Raji (cell line): Measurements from ENCODE around the gene MUC13.

Experiments used
- POLR2A ChIP-seq: IDR thresholded peaks from 2 replicates; pipeline ENCODE4 v1.6.1; 2011; ENCODE audit warnings: low read depth, low read length, control low read depth; ENCODE audit not compliant: insufficient read depth

Gene MUC13

GRCh38 chr3:124887932-124888298 lies 46.6 kb downstream of the MUC13 start:
- no peak for TF ChIP-seq POLR2A

DNA sequence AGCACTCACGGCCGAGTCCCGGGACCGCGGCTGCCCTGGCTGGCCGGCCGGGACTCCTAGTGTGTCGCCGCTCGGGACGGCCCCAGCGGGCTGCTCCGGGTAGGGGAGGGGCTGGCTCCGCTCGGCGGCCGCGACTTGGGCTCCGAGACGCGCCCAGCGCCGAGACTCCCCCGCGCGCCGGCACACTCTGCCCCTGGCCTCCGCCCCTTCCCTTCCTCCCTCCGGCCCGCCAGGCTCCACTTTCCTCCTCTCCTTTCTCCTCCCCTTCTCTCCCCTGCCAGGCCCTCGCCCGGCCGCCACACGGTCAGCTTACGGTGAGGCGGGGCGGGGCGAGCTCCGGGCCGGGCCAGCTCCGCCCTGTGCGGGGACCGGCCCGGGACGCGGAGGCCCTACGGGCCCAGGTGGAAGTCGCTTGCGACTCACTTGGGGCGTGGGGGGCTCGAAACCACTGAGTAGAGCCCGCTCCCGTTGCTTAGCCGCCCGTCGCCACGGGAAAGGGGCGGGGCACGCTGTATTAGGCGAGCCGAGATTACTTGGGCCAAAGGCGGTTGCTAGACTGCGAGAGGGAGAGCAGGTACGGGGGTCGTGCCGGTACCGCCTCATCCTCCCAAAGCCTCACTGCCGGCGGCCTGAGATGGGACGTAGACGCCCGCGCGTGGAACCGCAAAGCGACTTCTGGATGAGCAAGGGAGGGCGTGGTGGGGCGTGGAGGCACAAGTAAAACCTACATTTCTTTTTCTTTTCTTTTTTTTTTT lies 47.2 kb downstream of the MUC13 start, which contains the start of gene ITGB5:
Gene ITGB5, minus strand, starts transcription at position 189 of the 755 bp plus-strand sequence. CDS start 365 bp downstream, outside the sequence.
- TF ChIP-seq POLR2A = no peak

DNA sequence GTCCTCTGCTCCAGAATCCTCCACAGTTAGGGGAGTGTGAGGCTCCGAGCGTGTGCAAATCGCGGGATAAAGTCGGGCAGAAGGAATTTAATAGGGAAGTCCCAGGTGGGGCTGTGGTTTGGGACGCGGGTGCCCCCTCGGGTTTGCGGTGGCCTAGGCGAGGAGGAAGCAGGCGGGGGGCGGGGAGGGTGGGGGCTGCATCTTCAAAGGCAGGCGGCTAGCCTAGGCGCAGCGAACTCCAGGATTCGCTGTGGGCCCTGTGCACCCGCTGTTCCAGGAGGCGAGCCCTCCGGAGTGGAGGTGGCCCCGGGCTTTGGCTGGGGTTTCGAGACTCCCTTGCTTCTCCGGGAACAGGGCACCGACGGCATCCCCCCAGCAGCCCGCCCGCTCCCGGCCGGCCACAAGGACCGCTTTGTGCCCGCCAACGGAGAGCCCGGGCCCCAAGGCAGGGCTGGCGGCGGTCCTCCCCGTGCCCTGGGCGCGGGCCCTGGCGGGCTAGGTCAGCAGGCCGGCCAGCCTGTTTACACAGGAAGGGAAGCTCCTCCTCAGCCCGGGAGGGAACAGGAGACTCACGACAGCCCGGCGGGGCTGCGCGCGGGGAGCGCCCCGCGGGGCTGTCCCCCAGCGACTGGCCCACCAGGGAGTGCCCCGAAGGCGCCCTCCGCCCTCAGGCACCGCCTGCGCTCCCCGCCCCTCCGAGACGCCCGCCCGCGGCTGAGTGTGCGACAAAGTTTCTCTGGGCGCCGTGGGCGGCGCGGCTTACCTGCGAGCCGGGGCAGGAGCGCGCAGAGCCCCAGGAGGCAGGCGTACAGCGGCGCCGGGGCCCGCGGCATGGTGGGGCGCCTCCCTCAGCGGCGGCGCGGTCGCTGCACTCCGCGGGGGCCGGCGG lies 48.1 kb downstream of the MUC13 start:
- TF ChIP-seq POLR2A = no peak

DNA sequence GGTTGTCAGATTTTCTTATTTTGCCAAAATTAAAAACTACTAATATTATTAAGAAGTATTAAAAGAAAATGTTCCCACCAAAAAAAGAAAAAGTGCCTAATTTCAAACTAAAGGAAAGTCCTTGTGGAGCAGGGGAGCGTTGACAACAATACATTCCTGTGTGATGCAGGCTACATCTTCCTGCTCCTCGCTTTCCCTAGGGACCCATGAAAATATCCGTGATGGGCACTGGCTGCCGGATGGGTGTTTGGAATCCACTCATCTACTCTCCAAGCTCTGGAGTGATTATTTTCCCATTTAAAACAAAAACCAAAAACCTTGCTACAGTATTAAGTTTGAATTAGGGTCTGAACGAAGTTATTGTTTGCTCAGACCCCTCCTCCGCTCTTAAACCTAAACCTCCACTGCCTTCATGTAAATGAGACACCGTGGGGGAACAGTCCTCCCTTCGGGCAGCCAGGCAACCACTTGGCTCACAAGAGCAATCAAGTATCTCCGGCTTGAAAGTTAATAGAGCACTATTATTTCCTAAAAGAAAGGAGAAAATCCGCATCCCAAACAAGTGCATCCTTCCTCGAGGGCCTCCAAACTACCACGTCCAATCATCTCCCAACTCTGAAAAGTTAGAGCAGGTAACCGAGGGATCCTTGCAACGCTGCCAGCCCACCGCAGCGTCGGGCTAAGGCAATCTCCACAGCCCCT lies 48.9 kb downstream of the MUC13 start:
- no peak for TF ChIP-seq POLR2A

GRCh38 chr3:124884474-124885101 lies 50.0 kb downstream of the MUC13 start:
- TF ChIP-seq POLR2A = no peak

DNA sequence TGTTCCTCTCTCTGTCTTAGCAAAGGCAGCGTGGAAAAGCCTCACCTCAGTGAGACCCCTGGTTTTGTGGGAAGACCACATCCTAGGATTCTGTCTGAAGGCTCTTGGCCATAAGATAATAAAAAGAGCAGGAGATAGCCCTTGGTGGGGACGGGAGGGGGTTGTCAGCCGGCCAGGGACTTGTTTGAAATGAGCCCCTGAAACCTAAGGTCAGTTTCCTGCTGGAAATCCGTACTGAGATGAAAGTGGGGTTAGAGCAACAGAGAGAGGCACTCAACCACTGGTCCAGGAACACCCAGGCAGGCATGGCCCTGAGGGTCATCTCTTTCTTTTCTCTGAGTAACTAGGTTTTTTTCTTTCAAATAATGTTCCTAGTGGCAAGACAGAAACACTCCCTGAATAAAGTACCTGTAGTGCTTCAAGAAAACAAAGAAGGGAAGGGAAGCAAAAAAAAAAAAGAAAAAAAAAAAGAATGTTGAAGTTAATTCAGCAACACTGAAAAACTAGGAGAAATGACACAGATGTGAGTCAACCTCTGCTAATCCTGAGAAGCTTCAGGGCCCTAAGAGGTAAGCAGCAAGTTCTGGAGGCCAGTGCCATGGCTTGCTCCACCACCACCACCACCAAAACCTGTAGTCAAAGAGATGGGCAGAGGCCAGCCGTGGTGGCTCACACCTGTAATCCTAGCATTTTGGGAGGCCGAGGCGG lies 50.6 kb downstream of the MUC13 start:
- no peak for TF ChIP-seq POLR2A

DNA sequence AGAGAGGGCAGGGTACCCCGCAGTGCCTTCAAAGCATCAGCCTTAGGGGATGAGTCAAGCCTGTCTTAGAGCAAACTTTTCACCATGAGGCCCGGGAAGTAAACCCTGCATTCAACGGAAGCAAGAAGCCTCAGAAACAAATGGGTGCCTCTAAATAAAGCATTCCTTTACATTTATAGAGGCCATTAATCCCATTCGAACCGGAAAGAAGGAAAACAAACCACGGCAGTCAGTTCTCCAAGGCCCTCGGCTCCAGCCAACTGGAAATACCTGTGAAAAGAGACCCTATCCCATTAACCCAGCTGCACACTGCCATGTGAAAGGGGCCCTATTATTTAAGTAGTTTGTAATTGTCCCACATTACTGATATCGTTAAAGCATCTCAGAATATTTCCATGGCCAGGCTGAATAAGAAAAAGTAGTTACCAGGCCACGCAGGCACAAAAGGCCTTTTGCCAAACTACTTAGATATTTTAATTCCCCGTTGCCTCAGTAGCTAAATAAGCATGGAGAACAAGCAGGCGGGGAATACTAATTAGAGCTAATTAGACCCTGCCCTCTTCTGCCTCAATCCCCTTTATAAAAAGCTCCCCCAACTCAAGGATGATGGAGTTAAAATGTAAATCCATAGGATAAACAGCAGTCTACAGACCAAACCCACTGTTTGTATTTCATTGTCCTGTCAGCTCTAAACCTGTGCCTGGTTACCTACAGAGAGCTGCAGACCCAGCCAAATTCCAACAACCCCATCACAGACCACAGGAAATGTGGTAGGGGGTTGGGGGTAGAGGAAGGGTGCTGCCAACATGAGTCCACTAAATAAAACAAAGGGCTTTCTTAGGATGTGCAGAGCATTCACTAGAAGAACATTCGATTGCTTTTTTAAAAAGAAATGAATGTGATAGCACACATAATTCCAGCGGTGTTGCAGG lies 51.5 kb downstream of the MUC13 start:
- no peak for TF ChIP-seq POLR2A

- TF ChIP-seq POLR2A = no peak
Measured at GRCh38 chr3:124881976-124882697, 52.4 kb downstream of the MUC13 start.

DNA sequence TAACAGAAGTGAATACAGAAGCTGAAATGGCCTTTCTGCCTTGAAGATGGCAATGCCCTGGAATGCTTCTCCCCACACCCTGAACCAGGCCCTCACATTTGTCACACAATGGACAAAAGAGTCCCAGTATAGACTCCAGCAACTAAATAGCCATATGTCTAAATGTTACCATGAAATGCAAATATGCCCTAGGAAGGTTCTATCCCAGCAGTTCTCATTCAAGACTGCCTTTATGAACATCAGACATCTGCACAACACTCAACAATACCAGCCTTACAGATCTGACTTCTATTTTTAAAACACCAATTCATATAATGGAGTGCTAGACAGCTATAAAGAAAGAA lies 55.2 kb downstream of the MUC13 start:
- no peak for TF ChIP-seq POLR2A

- TF ChIP-seq POLR2A = no peak
Measured at GRCh38 chr3:124878561-124879336, 55.8 kb downstream of the MUC13 start.

- no peak for TF ChIP-seq POLR2A
Measured at GRCh38 chr3:124877674-124878073, 56.9 kb downstream of the MUC13 start.

DNA sequence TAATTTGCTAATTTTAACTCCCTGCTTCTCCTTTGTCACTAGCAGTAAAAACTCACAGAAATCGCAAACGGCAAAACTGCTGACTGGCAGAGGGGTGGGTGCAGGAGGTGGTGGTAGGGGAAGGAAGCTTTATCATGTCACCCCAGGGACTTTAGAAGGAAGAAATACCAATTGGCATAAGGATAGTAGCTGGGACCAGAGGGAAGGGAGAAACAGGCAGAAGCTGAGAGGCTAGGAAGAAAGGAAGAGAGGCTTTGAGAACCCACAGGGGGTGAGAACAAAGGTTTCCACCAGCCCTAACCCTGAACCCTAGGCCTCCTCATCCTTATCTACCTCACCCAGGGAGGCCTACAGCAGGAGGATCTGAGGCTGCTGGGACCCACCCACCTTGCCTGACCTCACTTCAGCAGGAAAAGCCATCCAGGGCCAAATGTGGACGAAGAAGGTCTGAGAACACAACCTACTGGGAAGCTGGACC lies 58.1 kb downstream of the MUC13 start:
- no peak for TF ChIP-seq POLR2A
